ENCODE data around the gene QKI.

Gene QKI

GRCh38 chr6:163612200-163612599, 197.7 kb downstream of the QKI start:
- in situ Hi-C loops (cut with HindIII; ENCODE audit: low sequenced_read_pairs), result no loop called here

GRCh38 chr6:163613025-163613424, 198.5 kb downstream of the QKI start:
- DNase-seq (ENCODE audit: low read depth), result no peak
- in situ Hi-C loops (cut with HindIII; ENCODE audit: low sequenced_read_pairs), result no loop called here
- H3K4me3 ChIP-seq (ENCODE audit: low read depth, low read length), result no peak overlapping the region
- no peak for TF ChIP-seq CTCF (IDR thresholded peaks at IDR 0.05; ENCODE audit: low read depth, low read length, missing control alignments)

More at GRCh38 chr6:163612200-163612599, 197.7 kb downstream of the QKI start:
- TF ChIP-seq CTCF (IDR thresholded peaks at IDR 0.05; ENCODE audit: low read depth, low read length, missing control alignments), result no peak
- H3K4me3 ChIP-seq (ENCODE audit: low read depth, low read length), result no peak overlapping the region
- no peak for DNase-seq (ENCODE audit: low read depth)

DNA sequence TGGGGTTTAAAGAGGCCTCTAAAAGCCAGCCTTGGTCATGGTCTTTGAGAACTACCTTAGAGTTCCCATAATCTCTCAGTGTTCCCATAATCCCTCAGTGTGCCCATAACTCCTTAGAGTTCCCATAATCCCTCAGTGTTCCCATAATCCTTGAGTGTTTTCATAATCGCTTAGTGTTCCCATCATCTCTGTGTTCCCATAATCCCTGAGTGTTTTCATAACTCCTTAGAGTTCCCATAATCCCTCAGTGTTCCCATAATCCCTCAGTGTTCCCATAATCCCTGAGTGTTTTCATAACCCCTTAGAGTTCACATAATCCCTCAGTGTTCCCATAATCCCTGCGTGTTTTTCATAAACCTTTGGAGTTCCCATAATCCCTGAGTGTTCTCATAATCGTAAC, 199.2 kb downstream of the QKI start:
- no peak overlapping the region for H3K4me3 ChIP-seq (ENCODE audit: low read depth, low read length)
- in situ Hi-C loops (cut with HindIII; ENCODE audit: low sequenced_read_pairs), result no loop called here
- no peak for TF ChIP-seq CTCF (IDR thresholded peaks at IDR 0.05; ENCODE audit: low read depth, low read length, missing control alignments)
- no peak for DNase-seq (ENCODE audit: low read depth)

DNA sequence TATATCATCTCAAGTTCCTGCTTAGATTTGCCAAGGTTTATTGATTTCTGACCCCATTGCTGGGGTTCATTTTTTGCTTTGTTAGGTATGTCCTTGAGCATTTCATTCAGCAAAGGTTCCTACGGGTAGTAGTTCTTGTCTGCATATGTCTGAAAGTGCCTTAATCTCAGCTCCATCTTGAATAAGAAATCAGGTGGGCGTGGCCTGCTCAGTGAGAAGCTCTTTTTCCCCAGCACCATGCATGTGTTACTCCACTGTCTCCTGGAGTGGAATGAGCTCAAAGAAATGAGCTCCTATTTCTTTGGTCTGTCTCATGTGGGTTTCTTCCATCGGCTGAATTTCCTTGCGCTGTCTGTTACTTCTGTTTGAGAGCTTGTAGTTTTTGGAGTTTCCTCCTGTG, 201.9 kb downstream of the QKI start:
- no peak overlapping the region for H3K4me3 ChIP-seq (ENCODE audit: low read depth, low read length)
- in situ Hi-C loops (cut with HindIII; ENCODE audit: low sequenced_read_pairs), result no loop called here
- no peak for DNase-seq (ENCODE audit: low read depth)
- no peak for TF ChIP-seq CTCF (IDR thresholded peaks at IDR 0.05; ENCODE audit: low read depth, low read length, missing control alignments)

GRCh38 chr6:163617549-163617948, 203.0 kb downstream of the QKI start:
- TF ChIP-seq CTCF (IDR thresholded peaks at IDR 0.05; ENCODE audit: low read depth, low read length, missing control alignments), result no peak
- no peak for DNase-seq (ENCODE audit: low read depth)
- no peak overlapping the region for H3K4me3 ChIP-seq (ENCODE audit: low read depth, low read length)
- in situ Hi-C loops (cut with HindIII; ENCODE audit: low sequenced_read_pairs), result no loop called here

DNA sequence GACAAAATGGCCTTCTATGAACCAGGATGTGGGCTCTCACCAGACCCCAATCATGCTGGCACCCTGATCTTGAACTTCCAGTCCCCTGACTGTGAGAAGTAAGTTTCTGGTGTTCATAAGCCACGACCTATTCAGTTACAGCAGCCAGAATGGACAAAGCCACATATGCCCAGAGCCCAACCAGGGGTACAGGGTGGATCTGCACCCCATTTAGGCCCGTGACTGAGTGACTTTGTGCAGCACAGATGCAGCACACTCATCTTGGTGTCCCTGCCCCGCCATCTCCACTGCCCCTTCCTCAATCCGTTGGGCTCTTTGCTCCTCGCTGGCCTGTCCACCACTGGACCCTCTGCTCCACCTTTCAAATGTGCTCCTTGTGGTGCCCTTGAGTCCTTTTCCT, 205.6 kb downstream of the QKI start:
- no peak for TF ChIP-seq CTCF (IDR thresholded peaks at IDR 0.05; ENCODE audit: low read depth, low read length, missing control alignments)
- in situ Hi-C loops (cut with HindIII; ENCODE audit: low sequenced_read_pairs), result no loop called here
- DNase-seq (ENCODE audit: low read depth), result no peak
- H3K4me3 ChIP-seq (ENCODE audit: low read depth, low read length), result no peak overlapping the region

Data from astrocyte of the cerebellum (primary cell).